ENCODE measurements around the gene FGGY.

DNA sequence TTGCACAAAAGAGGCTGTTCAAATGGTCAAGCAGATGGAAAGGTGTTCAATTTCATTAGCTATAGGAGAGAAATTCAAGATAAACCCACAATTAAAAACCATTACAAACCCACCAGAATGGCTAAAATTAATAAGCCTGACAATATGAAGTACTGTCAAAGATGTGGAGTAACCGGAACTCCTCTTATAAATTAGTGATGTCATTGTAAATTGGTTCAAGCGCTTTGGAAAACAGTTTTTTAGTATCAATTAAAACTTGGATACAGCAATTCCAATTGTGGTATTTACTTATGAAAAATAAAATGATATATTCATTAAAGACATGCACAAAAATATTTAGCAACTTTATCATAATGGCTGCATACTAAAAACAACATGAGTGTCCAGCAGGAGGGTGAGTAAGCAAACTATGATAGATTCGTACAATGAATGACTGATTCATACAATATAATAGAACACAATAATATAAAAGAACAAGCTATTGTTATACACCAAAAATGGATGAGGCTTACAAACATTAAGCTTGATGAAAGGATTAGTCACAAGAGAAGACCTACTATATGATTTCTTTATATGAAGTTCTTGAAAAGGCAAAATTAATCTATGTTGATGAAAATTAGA, 38.4 kb upstream of the FGGY start:
- TF ChIP-seq JUND (IDR thresholded peaks at IDR 0.05) (no peak), RAD21 (IDR thresholded peaks at IDR 0.05) (no peak)

All from liver (tissue), 2 donors.